H1 (cell line): ENCODE measurements around the gene QSER1. TPM values are rescaled to one million over a fixed set of nuclear protein-coding genes. Genes with fewer than 3 reads are reported as not detected.

Source experiments
- CTCF ChIA-PET: fragments of 300-600 bp; sonication (Branson Sonifier 250); formaldehyde crosslinking; loops from one replicate; lab custom pipeline; 2021; ENCODE audit not compliant: partially characterized antibody; lab: Charles Lee
- POLR2A ChIA-PET: fragments of 300-600 bp; sonication (Branson Sonifier 250); formaldehyde crosslinking; loops from one replicate; lab custom pipeline; 2021; ENCODE audit warnings: inconsistent platforms; ENCODE audit not compliant: partially characterized antibody; lab: Charles Lee
- DNase-seq, 2 experiments: peaks; one replicate each; pipeline versions ENCODE4 v3.0.0 to v3.0.0-alpha.2; 2010 to 2022; ENCODE audit warnings: low spot score in 2 of 2, low read depth in 1 of 2, mixed read lengths in 1 of 2
- FAIRE-seq: peaks from 2 replicates; lab custom pipeline; 2011; peaks lifted over from hg19 to GRCh38; lab: Jason Lieb, UNC
- H2AFZ ChIP-seq: 2 replicates; pipeline ENCODE4 v1.8.1; 2012; ENCODE audit warnings: low read length, inconsistent platforms
- H2AK5ac ChIP-seq: 2 replicates; pipeline ENCODE4 v1.6.1; 2013; ENCODE audit warnings: low read depth, low read length
- H2BK120ac ChIP-seq: replicated peaks from 2 replicates; pipeline ENCODE3; 2013; ENCODE audit warnings: low read depth, low read length, inconsistent platforms
- H2BK12ac ChIP-seq: 2 replicates; pipeline ENCODE4 v1.6.1; 2013; ENCODE audit warnings: low read depth, low read length
- H2BK15ac ChIP-seq: 2 replicates; pipeline ENCODE4 v1.6.1; 2013; ENCODE audit warnings: low read length
- H2BK20ac ChIP-seq: 2 replicates; pipeline ENCODE4 v1.6.1; 2013; ENCODE audit warnings: low read length
- H2BK5ac ChIP-seq: 2 replicates; pipeline ENCODE4 v1.6.1; 2013; ENCODE audit warnings: low read depth, low read length
- H3K14ac ChIP-seq: 2 replicates; pipeline ENCODE4 v1.6.1; 2013; ENCODE audit warnings: inconsistent platforms; ENCODE audit not compliant: insufficient read length
- H3K18ac ChIP-seq: 2 replicates; pipeline ENCODE4 v1.6.1; 2013; ENCODE audit warnings: low read length; ENCODE audit errors: extremely low read depth
- H3K23ac ChIP-seq: 2 replicates; pipeline ENCODE4 v1.6.1; 2013; ENCODE audit warnings: inconsistent platforms; ENCODE audit not compliant: insufficient read length
- H3K23me2 ChIP-seq: 2 replicates; pipeline ENCODE4 v1.6.1; 2013; ENCODE audit warnings: low read depth, low read length
- H3K27ac ChIP-seq: 2 replicates; pipeline ENCODE4 v1.6.1; 2011; ENCODE audit warnings: low read depth, low read length, inconsistent platforms
- H3K27me3 ChIP-seq, 4 experiments: replicated peaks in 1 of 4; 1 replicate in 1 of 4; 2 replicates in 3 of 4; pipeline versions ENCODE4 v1.6.1 to v1.8.1; 2011 to 2013; ENCODE audit warnings: low read length in 3 of 4, mild to moderate bottlenecking in 3 of 4, inconsistent platforms in 2 of 4, mixed read lengths in 2 of 4, moderate library complexity in 1 of 4; ENCODE audit not compliant: control insufficient read depth in 3 of 4, insufficient read depth in 3 of 4; ENCODE audit errors: extremely low read depth in 1 of 4
- H3K36me3 ChIP-seq, 4 experiments: 2 replicates each; pipeline versions ENCODE4 v1.6.1 to v1.8.1; 2011 to 2013; ENCODE audit warnings: mild to moderate bottlenecking in 4 of 4, low read length in 3 of 4, moderate library complexity in 2 of 4, control low read depth in 1 of 4, inconsistent platforms in 1 of 4; ENCODE audit not compliant: insufficient read depth in 4 of 4, control insufficient read depth in 2 of 4
- H3K4ac ChIP-seq: replicated peaks from 2 replicates; pipeline ENCODE3; 2013; ENCODE audit warnings: low read length, low read depth, mixed read lengths, inconsistent platforms; ENCODE audit not compliant: insufficient read length
- H3K4me1 ChIP-seq, 4 experiments: replicated peaks in 1 of 4; 1 replicate in 1 of 4; 2 replicates in 3 of 4; pipeline versions ENCODE4 v1.6.1 to v1.8.1; 2011 to 2013; ENCODE audit warnings: low read length in 3 of 4, inconsistent platforms in 2 of 4, mixed read lengths in 1 of 4; ENCODE audit not compliant: insufficient read depth in 4 of 4, control insufficient read depth in 3 of 4
- H3K4me2 ChIP-seq, 2 experiments: 2 replicates each; pipeline versions ENCODE4 v1.6.1 to v1.8.1; 2011 to 2013; ENCODE audit warnings: low read depth in 2 of 2, low read length in 2 of 2, control low read depth in 1 of 2, inconsistent platforms in 1 of 2, mild to moderate bottlenecking in 1 of 2; ENCODE audit not compliant: insufficient read depth in 1 of 2
- H3K4me3 ChIP-seq, 4 experiments: fragments of 200-600, 300-600 bp in 1 of 4; sonication (generic), shearing (Covaris generic), sonication (Bioruptor Twin) in 1 of 4; 2 replicates each; pipeline versions ENCODE4 v1.5.1 to v1.8.1; 2011 to 2016; ENCODE audit warnings: low read length in 4 of 4, low read depth in 3 of 4, control low read depth in 2 of 4, inconsistent platforms in 2 of 4, mild to moderate bottlenecking in 2 of 4, mixed read lengths in 1 of 4, moderate library complexity in 1 of 4; ENCODE audit not compliant: insufficient read depth in 2 of 4; ENCODE audit errors: extremely low read depth in 1 of 4
- H3K56ac ChIP-seq: replicated peaks from 2 replicates; pipeline ENCODE3; 2013; ENCODE audit warnings: low read depth, mild to moderate bottlenecking, mixed read lengths, low read length, inconsistent platforms; ENCODE audit not compliant: insufficient read length
- H3K79me1 ChIP-seq: 2 replicates; pipeline ENCODE4 v1.6.1; 2013; ENCODE audit warnings: low read depth, low read length, control low read depth
- H3K79me2 ChIP-seq, 2 experiments: 2 replicates each; pipeline versions ENCODE4 v1.6.1 to v1.8.1; 2012 to 2013; ENCODE audit warnings: low read length in 2 of 2, mild to moderate bottlenecking in 2 of 2, inconsistent platforms in 1 of 2; ENCODE audit not compliant: insufficient read depth in 2 of 2, control insufficient read depth in 1 of 2
- H3K9ac ChIP-seq, 4 experiments: replicated peaks in 1 of 4; 1 replicate in 1 of 4; 2 replicates in 3 of 4; pipeline versions ENCODE4 v1.6.1 to v1.8.1; 2011 to 2013; ENCODE audit warnings: low read depth in 3 of 4, low read length in 3 of 4, control low read depth in 2 of 4, mild to moderate bottlenecking in 2 of 4, moderate library complexity in 2 of 4, inconsistent platforms in 1 of 4; ENCODE audit errors: extremely low read depth in 1 of 4
- H3K9me3 ChIP-seq, 2 experiments: 2 replicates each; pipeline versions ENCODE4 v1.6.1 to v1.8.1; 2012 to 2013; ENCODE audit warnings: mild to moderate bottlenecking in 2 of 2, moderate library complexity in 2 of 2, control low read depth in 1 of 2, inconsistent platforms in 1 of 2, low read depth in 1 of 2, low read length in 1 of 2, mixed read lengths in 1 of 2; ENCODE audit not compliant: insufficient read depth in 2 of 2
- H4K20me1 ChIP-seq, 2 experiments: replicated peaks in 1 of 2; 2 replicates each; pipeline versions ENCODE3 to v1.8.1; 2011 to 2013; ENCODE audit warnings: inconsistent platforms in 2 of 2, low read length in 2 of 2, mild to moderate bottlenecking in 1 of 2; ENCODE audit not compliant: insufficient read depth in 2 of 2, control insufficient read depth in 1 of 2
- H4K5ac ChIP-seq: 2 replicates; pipeline ENCODE4 v1.6.1; 2013; ENCODE audit warnings: low read length, low read depth, mixed read lengths, inconsistent platforms; ENCODE audit not compliant: insufficient read length
- H4K8ac ChIP-seq: 2 replicates; pipeline ENCODE4 v1.8.0; 2013; ENCODE audit warnings: mild to moderate bottlenecking, moderate library complexity, low read length, inconsistent platforms; ENCODE audit not compliant: insufficient read depth; ENCODE audit errors: extremely low read depth
- H4K91ac ChIP-seq: replicated peaks from 2 replicates; pipeline ENCODE3; 2013; ENCODE audit warnings: low read length, mixed read lengths, inconsistent platforms; ENCODE audit not compliant: insufficient read length
- ASH2L ChIP-seq: fragments of 200-600, 300-600 bp; sonication (generic); IDR thresholded peaks from one replicate; pipeline ENCODE4 v1.7.1; 2017; ENCODE audit warnings: low read length
- BRCA1 ChIP-seq: IDR thresholded peaks from 2 replicates; pipeline ENCODE4 v1.6.1; 2012; ENCODE audit warnings: low read depth, low read length, improper control_type of control experiment
- CBX8 ChIP-seq: fragments of 300-800, 300-1000 bp; sonication (generic); IDR thresholded peaks from 2 replicates; pipeline ENCODE4 v1.7.1; 2016; ENCODE audit warnings: low read depth, low read length, borderline replicate concordance
- CHD1 ChIP-seq: IDR thresholded peaks from 2 replicates; pipeline ENCODE4 v1.6.1; 2012; ENCODE audit warnings: low read depth, low read length, improper control_type of control experiment
- EGR1 ChIP-seq: IDR thresholded peaks from 2 replicates; pipeline ENCODE4 v1.6.1; 2011; ENCODE audit warnings: low read depth, low read length, borderline replicate concordance
- SIN3A ChIP-seq, 2 experiments: IDR thresholded peaks in 1 of 2; conservative IDR thresholded peaks in 1 of 2; 2 replicates each; pipeline ENCODE4 v1.6.1; 2011 to 2012; ENCODE audit warnings: low read length in 2 of 2, improper control_type of control experiment in 1 of 2, low read depth in 1 of 2, mild to moderate bottlenecking in 1 of 2
- TBP ChIP-seq: IDR thresholded peaks from 2 replicates; pipeline ENCODE4 v1.6.1; 2011; ENCODE audit warnings: low read depth, low read length, improper control_type of control experiment
- TCF12 ChIP-seq: IDR thresholded peaks from 2 replicates; pipeline ENCODE4 v1.6.1; 2011; ENCODE audit warnings: low read depth, mild to moderate bottlenecking, low read length
- WGBS, 2 experiments: shearing (Covaris generic) in 1 of 2; methylation state at CpG; one replicate each; pipeline versions ENCODE4 v1.1.6 to v1.1.7; 2013 to 2015; ENCODE audit warnings: low lambda C conversion rate in 2 of 2, mixed read lengths in 2 of 2, inconsistent platforms in 1 of 2, low coverage in 1 of 2, missing lambda C conversion rate in 1 of 2; ENCODE audit not compliant: insufficient replicate concordance in 2 of 2, insufficient coverage in 1 of 2, insufficient read length in 1 of 2; ENCODE audit errors: extremely low coverage in 1 of 2, missing lambda C conversion rate in 1 of 2; 5-methylcytosine and 5-hydroxymethylcytosine counted together
- polyA plus RNA-seq, 7 experiments: library from polyadenylated mRNA; depleted of rRNA in 3 of 7; stranded (reverse) in 5 of 7; unstranded in 2 of 7; fragments of >200 nt in 5 of 7; fragments of 200-250 nt in 2 of 7; gene quantifications; 1 replicate in 5 of 7; 2 replicates in 1 of 7; 4 replicates in 1 of 7; pipeline versions ENCODE4 v1.2.1 to v1.2.3, GENCODE V29; 2011 to 2013; ENCODE audit warnings: missing spikeins in 2 of 7, mixed read lengths in 2 of 7
- total RNA-seq: library from RNA; stranded (reverse); fragmentation: NEBNext Ultra II Directional; extraction: Animal tissue kit (Norgen Biotek cat#: 25700); gene quantifications from 2 replicates; pipeline ENCODE4 v1.2.1, GENCODE V29; 2021

Gene QSER1
- total and polyA plus RNA-seq, 2 of the 8 experiments (the other 6 are each of a cell fraction or from before 2014, with no cell fraction given) = 29.3 to 117 TPM

- H2BK5ac ChIP-seq = no peak overlapping the region
- H3K27me3 ChIP-seq = no peaks in the 10 kb centered on the region
- ChIA-PET CTCF (interaction anchor here (0.7 kb wide), 1 partner anchor 109 kb away, joined by 3 read pairs; no protein-coding TSS in a partner anchor), POLR2A (interaction anchor here (1.5 kb wide), 1 partner anchor 20 kb away, joined by 5 read pairs; no protein-coding TSS in a partner anchor)
- no peak overlapping the region for H3K9ac ChIP-seq
- no peak overlapping the region for H3K27ac ChIP-seq
- no peak overlapping the region for H2AK5ac ChIP-seq
- H3K9me3 ChIP-seq = no peaks in the 10 kb centered on the region
- H2BK120ac ChIP-seq = no peak overlapping the region
- H2BK12ac ChIP-seq = no peak overlapping the region
- H3K18ac ChIP-seq = no peak overlapping the region
- no peak overlapping the region for H2BK15ac ChIP-seq
- H3K23ac ChIP-seq = no peak overlapping the region
- TF ChIP-seq SIN3A (conservative IDR thresholded peaks at IDR 0.05 in 1 of 2, IDR thresholded peaks at IDR 0.05 in 1 of 2; ENCODE audit: low read depth in 1 of 2, low read length in 2 of 2) (no peak), CHD1 (no peak), BRCA1 (no peak), CBX8 (no peak), ASH2L (no peak), TBP (no peak), TCF12 (no peak), EGR1 (no peak)
- peaks cover 0 to 2% (median 0%) of the 10 kb centered on the region in 4 experiments; a peak in 2 of 7 replicates for H3K4me1 ChIP-seq
- H2BK20ac ChIP-seq = no peak overlapping the region
- no peak overlapping the region for H3K4ac ChIP-seq
- no peak for DNase-seq
- H3K36me3 ChIP-seq = 0 out of 8 replicates have a peak, but pooled peaks cover 0 to 4% (median 0%) of the 10 kb centered on the region in 4 experiments
- no peak overlapping the region for H3K4me3 ChIP-seq
- no peak overlapping the region for H2AFZ ChIP-seq
- no peak overlapping the region for H4K91ac ChIP-seq
- H3K23me2 ChIP-seq = no peaks in the 10 kb centered on the region
- no peak for FAIRE-seq
- no peak overlapping the region for H4K8ac ChIP-seq
- 0 out of 2 replicates have a peak, but pooled peaks cover 5% of the 10 kb centered on the region for H3K79me1 ChIP-seq
- H3K79me2 ChIP-seq = peaks cover 42 to 99% of the 10 kb centered on the region in 2 experiments
- WGBS, 2 experiments = 95% methylated on average over 1 of the region's 1 CpG; no CpG with 5 or more reads in 1 of the 2 experiments
- no peak overlapping the region for H3K56ac ChIP-seq
- H4K20me1 ChIP-seq = peaks cover 12 to 21% of the 10 kb centered on the region in 2 experiments
- no peak overlapping the region for H4K5ac ChIP-seq
- H3K14ac ChIP-seq = no peak overlapping the region
- H3K4me2 ChIP-seq = no peak overlapping the region
Measured at GRCh38 chr11:32916361-32916760, 23.8 kb downstream of the QSER1 start.
